K562 (cell line): Measurements from ENCODE around the gene AHCYL1. TPM values are rescaled to one million over a fixed set of nuclear protein-coding genes. Genes with fewer than 3 reads are reported as not detected.

Experiments used
- ATAC-seq: fragments of 200-7000 bp; cut with Tn5 transposase; 3 replicates; pipeline ENCODE4 v1.9.1; 2020; ENCODE audit warnings: moderate library complexity
- BruUV-seq: library from RNA; stranded (reverse); fragments of 400-500 nt; replicated peaks from 2 replicates; lab custom pipeline; 2021; lab: Mats Ljungman, UMichigan
- CTCF ChIA-PET: fragments of 300-600 bp; formaldehyde crosslinking; extraction: SDS; loops from one replicate; lab custom pipeline; 2021; ENCODE audit warnings: low intra/inter-chr PET ratio; lab: Yijun Ruan, JAX
- POLR2A ChIA-PET: fragments of 300-600, 350-650 bp; sonication (Branson Sonifier 250); formaldehyde crosslinking; extraction: SDS; loops from one replicate; lab custom pipeline; 2021; ENCODE audit warnings: antibody characterized with exemption, inconsistent platforms; lab: Yijun Ruan, JAX
- DNase-seq, 4 experiments: peaks; one replicate each; pipeline versions ENCODE4 v3.0.0 to v3.0.0-alpha.2; 2011 to 2018; ENCODE audit warnings: low spot score in 3 of 4, mixed read lengths in 3 of 4; ENCODE audit errors: extremely low read depth in 1 of 4
- FAIRE-seq: peaks from 2 replicates; lab custom pipeline; 2011; peaks lifted over from hg19 to GRCh38; lab: Jason Lieb, UNC
- H2AFZ ChIP-seq: 2 replicates; pipeline ENCODE4 v1.6.0; 2011; ENCODE audit warnings: low read depth, low read length, control low read depth, inconsistent platforms
- H3K27ac ChIP-seq: fragments of 200-600 bp; 3 replicates; pipeline ENCODE4 v1.8.0; 2011; ENCODE audit warnings: low read depth, mild to moderate bottlenecking, control low read depth, inconsistent platforms, low read length, moderate library complexity, mixed read lengths; ENCODE audit errors: extremely low read depth
- H3K27me3 ChIP-seq, 2 experiments: fragments of 300-600 bp in 1 of 2; 2 replicates in 1 of 2; 3 replicates in 1 of 2; pipeline versions ENCODE4 v1.6.0 to v1.8.0; 2011; ENCODE audit warnings: inconsistent platforms in 2 of 2, low read length in 2 of 2, mild to moderate bottlenecking in 1 of 2, mixed read lengths in 1 of 2, moderate library complexity in 1 of 2; ENCODE audit not compliant: control insufficient read depth in 2 of 2, insufficient read depth in 2 of 2
- H3K36me3 ChIP-seq: fragments of 300-600 bp; 3 replicates; pipeline ENCODE4 v1.8.0; 2011; ENCODE audit warnings: mild to moderate bottlenecking, low read length, inconsistent platforms; ENCODE audit not compliant: control insufficient read depth, insufficient read depth
- H3K4me1 ChIP-seq, 2 experiments: fragments of 200-600 bp in 1 of 2; replicated peaks in 1 of 2; 2 replicates in 1 of 2; 3 replicates in 1 of 2; pipeline versions ENCODE4 v1.5.1 to v1.8.0; 2011; ENCODE audit warnings: inconsistent platforms in 2 of 2, low read length in 2 of 2, mild to moderate bottlenecking in 1 of 2, mixed read lengths in 1 of 2, moderate library complexity in 1 of 2; ENCODE audit not compliant: control insufficient read depth in 2 of 2, insufficient read depth in 2 of 2
- H3K4me2 ChIP-seq: 2 replicates; pipeline ENCODE4 v1.6.1; 2011; ENCODE audit warnings: low read length, control low read depth, inconsistent platforms, mixed read lengths; ENCODE audit not compliant: insufficient read depth
- H3K4me3 ChIP-seq: fragments of 200-600 bp; sonication (generic), shearing (Covaris generic); 2 replicates; pipeline ENCODE4 v1.5.1; 2016; ENCODE audit warnings: control low read depth, inconsistent platforms
- H3K79me2 ChIP-seq: fragments of 200-600 bp; 3 replicates; pipeline ENCODE4 v1.8.0; 2011; ENCODE audit warnings: low read length, inconsistent platforms; ENCODE audit not compliant: control insufficient read depth, insufficient read depth
- H3K9ac ChIP-seq, 2 experiments: 2 replicates each; pipeline versions ENCODE4 v1.6.0 to v1.6.1; 2011; ENCODE audit warnings: low read depth in 2 of 2, low read length in 2 of 2, control low read depth in 1 of 2, inconsistent platforms in 1 of 2, mild to moderate bottlenecking in 1 of 2, mixed read lengths in 1 of 2; ENCODE audit not compliant: insufficient read depth in 1 of 2
- H3K9me1 ChIP-seq: one replicate; pipeline ENCODE4 v1.6.0; 2011; ENCODE audit warnings: inconsistent platforms, mild to moderate bottlenecking, low read length, moderate library complexity; ENCODE audit not compliant: control insufficient read depth, insufficient read depth
- H3K9me3 ChIP-seq: replicated peaks from 2 replicates; pipeline ENCODE4 v1.5.1; 2011; ENCODE audit warnings: low read depth, low read length, inconsistent platforms; ENCODE audit not compliant: control insufficient read depth, insufficient read depth
- H4K20me1 ChIP-seq: replicated peaks from 2 replicates; pipeline ENCODE4 v1.6.1; 2011; ENCODE audit warnings: low read length, inconsistent platforms, mixed read lengths; ENCODE audit not compliant: control insufficient read depth, insufficient read depth
- ARHGAP35 ChIP-seq: fragments of 450-650 bp; IDR thresholded peaks from 2 replicates; pipeline ENCODE4 v1.6.1; 2018; ENCODE audit not compliant: partially characterized antibody
- ETS2 ChIP-seq: IDR thresholded peaks from 2 replicates; pipeline ENCODE4 v1.6.1; 2016; ENCODE audit warnings: borderline replicate concordance, missing genetic modification characterization, mild to moderate bottlenecking, moderate library complexity, missing compliant biosample characterization; ENCODE audit not compliant: poor library complexity, severe bottlenecking
- KDM4B ChIP-seq, 2 experiments: fragments of 450-650 bp in 1 of 2; sonication (generic) in 1 of 2; IDR thresholded peaks; 2 replicates each; pipeline ENCODE4 v1.6.1; 2016 to 2017; ENCODE audit warnings: borderline replicate concordance in 2 of 2, antibody characterized with exemption in 1 of 2, low read depth in 1 of 2, mild to moderate bottlenecking in 1 of 2
- NFE2 ChIP-seq: IDR thresholded peaks from 2 replicates; pipeline ENCODE4 v1.6.1; 2014; ENCODE audit warnings: antibody characterized with exemption, low read depth
- PCBP2 ChIP-seq: fragments of 200-400 bp; formaldehyde crosslinking; IDR thresholded peaks from 2 replicates; pipeline ENCODE4 v1.6.1; 2018; ENCODE audit warnings: low read length, low read depth, mild to moderate bottlenecking, moderate library complexity; ENCODE audit not compliant: poor library complexity, severe bottlenecking
- PRPF4 ChIP-seq: fragments of 200-400 bp; formaldehyde crosslinking; IDR thresholded peaks from one replicate; pipeline ENCODE4 v1.6.1; 2017; ENCODE audit warnings: low read length, low read depth, mild to moderate bottlenecking; ENCODE audit not compliant: insufficient read depth, poor library complexity, severe bottlenecking
- RBM34 ChIP-seq: fragments of 200-400 bp; formaldehyde crosslinking; IDR thresholded peaks from 2 replicates; pipeline ENCODE4 v1.6.1; 2018; ENCODE audit warnings: low read length, borderline replicate concordance; ENCODE audit not compliant: insufficient read depth
- SRSF3 ChIP-seq: fragments of 200-400 bp; formaldehyde crosslinking; IDR thresholded peaks from 2 replicates; pipeline ENCODE4 v1.6.1; 2016; ENCODE audit warnings: mild to moderate bottlenecking, low read length, moderate library complexity; ENCODE audit not compliant: insufficient read depth
- THRAP3 ChIP-seq: fragments of 450-650 bp; IDR thresholded peaks from 2 replicates; pipeline ENCODE4 v1.6.1; 2016; ENCODE audit warnings: mild to moderate bottlenecking, inconsistent platforms, borderline replicate concordance
- ZNF232 ChIP-seq: sonication (generic); formaldehyde crosslinking; IDR thresholded peaks from 2 replicates; pipeline ENCODE4 v1.8.0; 2022; ENCODE audit warnings: mild to moderate bottlenecking, missing genetic modification reagents
- ZNF584 ChIP-seq: fragments of 200-800 bp; sonication (Bioruptor generic); IDR thresholded peaks from 2 replicates; pipeline ENCODE4 v1.6.1; 2016; ENCODE audit warnings: low read depth, mild to moderate bottlenecking, missing genetic modification characterization, missing compliant biosample characterization
- WGBS: fragments of 100-300 bp; shearing (Covaris generic); methylation state at CpG from one replicate; pipeline ENCODE4 v1.1.6; 2016; ENCODE audit warnings: low coverage, mixed read lengths; ENCODE audit not compliant: insufficient coverage; ENCODE audit errors: missing lambda C conversion rate; 5-methylcytosine and 5-hydroxymethylcytosine counted together
- in situ Hi-C: fragments of 300-500 bp; cut with MboI; formaldehyde crosslinking; loops from 4 replicates; pipeline ENCODE4 v1.15.0; 2018; ENCODE audit warnings: inconsistent platforms, mixed read lengths
- intact Hi-C: fragments of 100-400 bp; cut with micrococcal nuclease; formaldehyde crosslinking; loops from 2 replicates; pipeline ENCODE4 v1.14.2; 2022
- polyA plus RNA-seq, 8 experiments: library from polyadenylated mRNA; depleted of rRNA in 4 of 8; stranded (reverse) in 5 of 8; unstranded in 3 of 8; fragments of >200 nt; fragmentation: Nextera tagmentation in 2 of 8; fragmentation: Illumina TruSeq in 1 of 8; extraction: Ambion mirVana in 2 of 8; extraction: Trizol in 1 of 8; gene quantifications; 2 replicates each; pipeline versions ENCODE4 v1.2.1 to v1.2.3, GENCODE V29; 2011 to 2014; ENCODE audit warnings: inconsistent platforms in 1 of 8, missing spikeins in 1 of 8
- total RNA-seq, 7 experiments: library from RNA; depleted of rRNA in 6 of 7; stranded (reverse); fragments of >200 nt in 6 of 7; fragmentation: Illumina TruSeq in 2 of 7; extraction: Trizol in 2 of 7; gene quantifications; 2 replicates each; pipeline versions ENCODE4 v1.2.1 to v1.2.3, GENCODE V29; 2011 to 2021; ENCODE audit warnings: low replicate concordance in 1 of 7
- TF ChIP-seq, protein P1 (sequence below): sonication (generic); formaldehyde crosslinking; IDR thresholded peaks from 2 replicates; pipeline ENCODE4 v1.8.1; 2023; ENCODE audit warnings: mild to moderate bottlenecking, missing genetic modification reagents

AHCYL1 gene
- total and polyA plus RNA-seq, 9 of the 15 experiments (the other 6 are each of a cell fraction or from before 2014, with no cell fraction given) = 27.3 to 118 (median 44.5) TPM

GRCh38 chr1:109997204-109997866 is 12.8 kb downstream of the AHCYL1 start:
- Histone ChIP-seq H3K9me1 (no peaks in the 10 kb centered on the region), H3K9me3 (no peaks in the 10 kb centered on the region), H3K79me2 (peaks cover 48% of the 10 kb centered on the region), H3K4me2 (no peak overlapping the region), H3K27me3 (no peaks in the 10 kb centered on the region), H3K36me3 (peaks cover 32% of the 10 kb centered on the region), H2AFZ (no peak overlapping the region), H3K4me1 (peaks cover 0 to 22% of the 10 kb centered on the region in 2 experiments; a peak in 3 of 5 replicates), H4K20me1 (peaks cover 9% of the 10 kb centered on the region), H3K27ac (peak overlapping the region; percentile 3; the same call in 1 of the 3 replicates), H3K9ac (no peak overlapping the region), H3K4me3 (no peak overlapping the region)
- ChIA-PET POLR2A (interaction anchor here (0.7 to 8.3 kb wide), 7 partner anchors 9 to 228 kb away, joined by 3 to 77 read pairs (median 3); partner anchors contain the start of genes AHCYL1 and STRIP1), CTCF (no interaction called here)
- intact Hi-C loops = no loop called here
- no peak for TF ChIP-seq NFE2
- TF ChIP-seq ARHGAP35 = no peak
- no peak for TF ChIP-seq PRPF4
- TF ChIP-seq KDM4B (IDR thresholded peaks at IDR 0.05; ENCODE audit: borderline replicate concordance in 2 of 2, low read depth in 1 of 2) = no peak
- TF ChIP-seq ZNF232 (CRISPR knock-in tag) = no peak
- no peak for TF ChIP-seq THRAP3
- TF ChIP-seq ETS2 (tag) = no peak
- no peak for TF ChIP-seq RBM34
- no peak for TF ChIP-seq ZNF584 (CRISPR knock-in tag)
- TF ChIP-seq SRSF3 = no peak
- TF ChIP-seq, protein P1, sequence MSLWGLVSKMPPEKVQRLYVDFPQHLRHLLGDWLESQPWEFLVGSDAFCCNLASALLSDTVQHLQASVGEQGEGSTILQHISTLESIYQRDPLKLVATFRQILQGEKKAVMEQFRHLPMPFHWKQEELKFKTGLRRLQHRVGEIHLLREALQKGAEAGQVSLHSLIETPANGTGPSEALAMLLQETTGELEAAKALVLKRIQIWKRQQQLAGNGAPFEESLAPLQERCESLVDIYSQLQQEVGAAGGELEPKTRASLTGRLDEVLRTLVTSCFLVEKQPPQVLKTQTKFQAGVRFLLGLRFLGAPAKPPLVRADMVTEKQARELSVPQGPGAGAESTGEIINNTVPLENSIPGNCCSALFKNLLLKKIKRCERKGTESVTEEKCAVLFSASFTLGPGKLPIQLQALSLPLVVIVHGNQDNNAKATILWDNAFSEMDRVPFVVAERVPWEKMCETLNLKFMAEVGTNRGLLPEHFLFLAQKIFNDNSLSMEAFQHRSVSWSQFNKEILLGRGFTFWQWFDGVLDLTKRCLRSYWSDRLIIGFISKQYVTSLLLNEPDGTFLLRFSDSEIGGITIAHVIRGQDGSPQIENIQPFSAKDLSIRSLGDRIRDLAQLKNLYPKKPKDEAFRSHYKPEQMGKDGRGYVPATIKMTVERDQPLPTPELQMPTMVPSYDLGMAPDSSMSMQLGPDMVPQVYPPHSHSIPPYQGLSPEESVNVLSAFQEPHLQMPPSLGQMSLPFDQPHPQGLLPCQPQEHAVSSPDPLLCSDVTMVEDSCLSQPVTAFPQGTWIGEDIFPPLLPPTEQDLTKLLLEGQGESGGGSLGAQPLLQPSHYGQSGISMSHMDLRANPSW (CRISPR knock-in tag) = no peak
- TF ChIP-seq PCBP2 = no peak
- peak; percentile 65 for ATAC-seq
- WGBS = 58% methylated on average over 7 of the region's 7 CpGs
- no peak for FAIRE-seq
- DNase-seq = no peak
- in situ Hi-C loops = no loop called here
- BruUV-seq = no TSS peak
